GM06990 (cell line): Measurements from ENCODE around the gene CHGA.

Experiments used
- DNase-seq: peaks from one replicate; pipeline ENCODE4 v3.0.0-alpha.2; 2011; ENCODE audit not compliant: insufficient read length; ENCODE audit errors: extremely low read depth
- H3K27me3 ChIP-seq: replicated peaks from 2 replicates; pipeline ENCODE4 v1.6.0; 2011; ENCODE audit warnings: low read length; ENCODE audit not compliant: control insufficient read depth, insufficient read depth
- H3K36me3 ChIP-seq: 2 replicates; pipeline ENCODE4 v1.5.1; 2011; ENCODE audit warnings: low read length; ENCODE audit not compliant: control insufficient read depth, insufficient read depth
- H3K4me3 ChIP-seq: replicated peaks from 2 replicates; pipeline ENCODE4 v1.5.1; 2011; ENCODE audit warnings: low read depth, mild to moderate bottlenecking, control low read depth, low read length
- TF ChIP-seq, protein P1 (sequence below): IDR thresholded peaks from 2 replicates; pipeline ENCODE4 v1.5.1; 2011; ENCODE audit warnings: low read length, control low read depth, mild to moderate bottlenecking, inconsistent platforms; ENCODE audit not compliant: insufficient read depth, poor library complexity, severe bottlenecking

Gene CHGA

GRCh38 chr14:92941531-92941930, 18.6 kb downstream of the CHGA start:
- no peak overlapping the region for H3K4me3 ChIP-seq
- DNase-seq = no peak
- H3K27me3 ChIP-seq = no peaks in the 10 kb centered on the region
- peaks cover 2% of the 10 kb centered on the region for H3K36me3 ChIP-seq
- TF ChIP-seq, protein P1, sequence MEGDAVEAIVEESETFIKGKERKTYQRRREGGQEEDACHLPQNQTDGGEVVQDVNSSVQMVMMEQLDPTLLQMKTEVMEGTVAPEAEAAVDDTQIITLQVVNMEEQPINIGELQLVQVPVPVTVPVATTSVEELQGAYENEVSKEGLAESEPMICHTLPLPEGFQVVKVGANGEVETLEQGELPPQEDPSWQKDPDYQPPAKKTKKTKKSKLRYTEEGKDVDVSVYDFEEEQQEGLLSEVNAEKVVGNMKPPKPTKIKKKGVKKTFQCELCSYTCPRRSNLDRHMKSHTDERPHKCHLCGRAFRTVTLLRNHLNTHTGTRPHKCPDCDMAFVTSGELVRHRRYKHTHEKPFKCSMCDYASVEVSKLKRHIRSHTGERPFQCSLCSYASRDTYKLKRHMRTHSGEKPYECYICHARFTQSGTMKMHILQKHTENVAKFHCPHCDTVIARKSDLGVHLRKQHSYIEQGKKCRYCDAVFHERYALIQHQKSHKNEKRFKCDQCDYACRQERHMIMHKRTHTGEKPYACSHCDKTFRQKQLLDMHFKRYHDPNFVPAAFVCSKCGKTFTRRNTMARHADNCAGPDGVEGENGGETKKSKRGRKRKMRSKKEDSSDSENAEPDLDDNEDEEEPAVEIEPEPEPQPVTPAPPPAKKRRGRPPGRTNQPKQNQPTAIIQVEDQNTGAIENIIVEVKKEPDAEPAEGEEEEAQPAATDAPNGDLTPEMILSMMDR = no peak

- Histone ChIP-seq H3K4me3 (no peak overlapping the region), H3K27me3 (no peaks in the 10 kb centered on the region), H3K36me3 (peaks cover 2% of the 10 kb centered on the region)
- TF ChIP-seq, protein P1 = no peak
- DNase-seq = no peak
Observed at GRCh38 chr14:92942136-92942535, 19.2 kb downstream of the CHGA start.

DNA sequence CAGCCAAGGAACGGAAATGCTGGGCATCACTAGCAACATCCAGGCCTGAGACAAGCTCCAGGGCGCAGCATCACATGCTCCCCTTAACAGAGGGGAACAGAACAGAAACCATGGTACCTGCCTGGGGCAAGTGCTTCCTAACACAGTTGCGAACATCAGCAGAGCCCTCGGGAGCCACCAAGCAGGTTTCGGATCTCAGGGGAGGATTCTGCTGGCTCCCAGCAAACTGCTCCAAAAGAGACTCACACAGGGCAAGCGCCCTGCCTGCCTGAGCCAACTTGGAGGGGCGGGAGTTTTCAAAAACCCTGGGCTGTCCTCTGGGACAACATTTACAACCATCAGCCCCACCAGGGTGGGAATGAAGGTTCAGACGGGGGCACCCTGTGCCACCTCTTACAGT, 19.6 kb downstream of the CHGA start:
- DNase-seq = no peak
- no peaks in the 10 kb centered on the region for H3K27me3 ChIP-seq
- H3K4me3 ChIP-seq = no peak overlapping the region
- peaks cover 2% of the 10 kb centered on the region for H3K36me3 ChIP-seq
- TF ChIP-seq, protein P1 = no peak

- Histone ChIP-seq H3K36me3 (peaks cover 2% of the 10 kb centered on the region), H3K4me3 (no peak overlapping the region), H3K27me3 (no peaks in the 10 kb centered on the region)
- TF ChIP-seq, protein P1 = no peak
- no peak for DNase-seq
Observed at GRCh38 chr14:92942976-92943710, 20.2 kb downstream of the CHGA start.

- TF ChIP-seq, protein P1 = no peak
- Histone ChIP-seq H3K4me3 (no peak overlapping the region), H3K27me3 (no peaks in the 10 kb centered on the region), H3K36me3 (peaks cover 2% of the 10 kb centered on the region)
- DNase-seq = no peak
Observed at GRCh38 chr14:92943855-92944570, 21.1 kb downstream of the CHGA start.
